Measurements from ENCODE around the gene RNH1. TPM values are rescaled to one million over a fixed set of nuclear protein-coding genes. Genes with fewer than 3 reads are reported as not detected.
"Not testable (repeated sequence)": the region's sequence is repeated elsewhere in the genome, so short reads cannot be mapped to it uniquely, and the experiment has no call there.

The RNH1 gene
- total RNA-seq, 1 donor from 2014 or later, result 210 TPM

DNA sequence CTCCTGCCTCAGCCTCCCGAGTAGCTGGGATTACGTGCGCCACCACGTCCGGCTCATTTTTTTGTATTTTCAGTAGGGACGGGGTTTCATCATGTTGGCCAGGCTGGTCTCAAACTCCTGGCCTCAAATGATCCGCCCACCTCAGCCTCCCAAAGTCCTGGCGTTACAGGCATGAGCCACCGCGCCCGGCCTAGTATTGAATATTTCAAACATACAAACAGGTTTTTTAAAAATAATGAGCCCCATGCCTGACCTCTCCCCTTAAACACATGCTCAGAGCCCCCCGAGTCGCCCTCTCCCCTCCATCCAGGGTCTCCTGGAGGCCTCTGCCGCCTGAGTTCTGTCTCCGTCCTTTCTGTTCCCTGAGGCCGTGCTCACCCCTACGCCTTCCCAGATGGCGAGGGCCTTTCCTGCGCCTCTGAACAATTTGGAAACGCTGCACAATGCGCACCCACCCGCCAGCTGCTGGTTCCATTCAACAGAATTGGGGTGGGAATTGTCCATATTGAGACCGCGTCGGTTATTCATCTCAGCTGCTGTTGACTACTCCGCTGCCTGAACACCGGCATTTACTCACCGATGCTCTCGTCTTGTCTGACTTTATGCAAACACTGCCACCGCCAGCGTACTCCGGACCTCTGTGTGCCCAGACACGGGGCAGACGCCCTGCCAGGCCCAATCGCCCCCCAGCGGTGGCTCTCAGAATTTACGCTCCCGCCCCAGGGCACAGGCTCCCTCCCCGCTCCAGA, 13.6 kb upstream of the RNH1 start:
- DNase-seq (ENCODE audit: low read depth in 2 of 2), result no peak

DNA sequence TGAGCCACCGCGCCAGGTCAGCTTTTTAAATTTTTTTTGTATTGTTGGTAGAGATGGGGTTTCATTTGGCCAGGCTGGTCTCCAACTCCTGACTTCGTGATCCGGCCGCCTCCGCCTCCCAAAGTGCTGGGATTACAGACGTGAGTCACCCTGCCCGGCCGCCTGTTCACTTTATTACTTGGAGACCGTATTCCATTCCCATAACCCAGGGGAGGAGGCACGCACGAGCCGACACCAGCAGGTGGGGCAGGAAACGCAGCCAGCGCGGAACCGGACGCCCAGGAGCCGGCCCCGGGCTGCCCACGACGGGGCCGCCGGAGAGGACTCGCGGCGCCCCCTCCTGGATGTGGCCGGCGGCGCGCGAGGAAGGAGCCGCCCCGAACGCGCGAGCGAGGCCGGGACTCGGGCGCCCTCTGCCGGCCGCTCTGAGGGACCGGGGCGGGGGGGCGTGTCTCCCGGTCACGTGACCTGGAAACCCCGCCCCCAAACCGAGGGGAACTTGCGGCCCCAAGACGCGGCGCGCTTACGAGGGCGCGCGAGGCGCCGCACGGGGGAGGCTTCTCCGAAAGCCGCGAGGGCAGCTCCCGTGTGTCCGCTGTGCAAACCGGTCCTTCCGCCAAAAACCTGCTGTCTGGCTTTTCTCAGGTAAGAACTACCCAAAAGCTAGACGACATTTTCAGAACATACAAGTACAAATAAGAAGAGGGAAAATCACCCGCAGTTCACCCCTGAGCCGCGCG, 11.6 kb upstream of the RNH1 start:
- peak; percentile 90 to 97 for DNase-seq (ENCODE audit: low read depth in 2 of 2)

DNA sequence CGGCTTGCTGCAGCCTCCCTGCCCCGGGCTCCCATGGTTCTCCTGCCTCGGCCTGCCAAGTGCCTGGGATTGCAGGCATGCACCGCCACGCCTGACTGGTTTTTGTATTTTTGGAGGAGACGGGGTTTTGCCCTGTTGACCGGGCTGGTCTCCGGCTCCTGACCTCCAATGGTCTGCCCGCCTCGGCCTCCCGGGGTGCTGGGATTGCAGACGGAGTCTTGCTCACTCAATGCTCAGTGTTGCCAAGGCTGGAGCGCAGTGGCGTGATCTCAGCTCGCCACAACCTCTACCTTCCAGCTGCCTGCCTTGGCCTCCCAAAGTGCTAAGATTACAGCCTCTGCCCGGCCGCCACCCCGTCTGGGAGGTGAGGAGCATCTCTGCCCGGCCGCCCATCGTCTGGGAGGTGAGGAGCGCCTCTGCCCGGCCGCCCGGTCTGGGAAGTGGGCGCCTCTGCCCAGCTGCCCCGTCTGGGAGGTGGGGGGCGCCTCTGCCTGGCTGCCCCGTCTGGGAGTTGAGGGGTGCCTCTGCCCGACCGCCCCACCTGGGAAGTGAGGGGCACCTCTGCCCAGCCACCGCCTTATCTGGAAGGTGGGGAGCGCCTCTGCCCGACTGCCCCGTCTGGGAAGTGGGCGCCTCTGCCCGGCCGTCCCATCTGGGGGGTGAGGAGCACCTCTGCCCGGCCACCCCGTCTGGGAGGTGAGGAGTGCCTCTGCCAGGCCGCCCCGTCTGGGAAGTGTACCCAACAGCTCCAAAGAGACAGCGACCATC, 10.1 kb upstream of the RNH1 start:
- not testable (repeated sequence) for DNase-seq (ENCODE audit: low read depth in 2 of 2)

DNA sequence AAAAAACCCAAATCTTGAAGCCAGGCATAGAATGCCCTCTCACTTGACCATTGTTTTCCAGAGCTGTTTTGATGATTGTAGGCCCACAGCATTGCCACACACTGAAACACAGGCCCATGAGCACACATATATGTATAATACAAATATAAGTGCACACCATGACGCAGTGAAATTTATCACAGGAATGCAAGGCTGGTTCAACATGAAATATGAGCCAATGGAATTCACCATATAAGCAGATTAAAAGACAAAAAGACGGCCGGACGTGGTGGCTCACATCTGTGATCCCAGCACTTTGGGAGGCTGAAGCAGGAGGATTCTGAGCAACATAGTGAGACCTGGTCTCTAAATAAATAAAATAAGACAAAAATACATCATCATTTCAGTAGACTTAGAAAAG, 9.4 kb upstream of the RNH1 start:
- DNase-seq (ENCODE audit: low read depth in 2 of 2), result no peak

DNA sequence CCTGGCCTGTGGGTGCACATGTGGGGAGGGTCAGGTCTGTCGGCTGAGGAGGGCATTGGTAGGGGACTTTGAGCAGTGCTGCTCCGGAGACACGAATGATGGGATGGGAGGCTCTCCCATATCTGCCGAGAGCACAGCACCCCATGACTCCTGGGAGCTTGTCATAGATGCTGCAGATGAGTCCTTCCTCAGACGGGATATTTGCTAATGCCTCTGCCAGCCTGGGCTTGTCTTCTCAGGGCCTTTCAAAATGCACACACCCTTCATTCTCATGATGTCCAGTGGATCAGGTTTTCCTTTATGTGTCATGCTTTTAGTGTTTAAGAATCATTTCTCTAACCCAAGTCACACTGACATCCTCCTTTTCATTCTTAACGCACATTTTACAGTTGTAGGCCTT, 8.1 kb upstream of the RNH1 start:
- no peak for DNase-seq (ENCODE audit: low read depth in 2 of 2)

DNA sequence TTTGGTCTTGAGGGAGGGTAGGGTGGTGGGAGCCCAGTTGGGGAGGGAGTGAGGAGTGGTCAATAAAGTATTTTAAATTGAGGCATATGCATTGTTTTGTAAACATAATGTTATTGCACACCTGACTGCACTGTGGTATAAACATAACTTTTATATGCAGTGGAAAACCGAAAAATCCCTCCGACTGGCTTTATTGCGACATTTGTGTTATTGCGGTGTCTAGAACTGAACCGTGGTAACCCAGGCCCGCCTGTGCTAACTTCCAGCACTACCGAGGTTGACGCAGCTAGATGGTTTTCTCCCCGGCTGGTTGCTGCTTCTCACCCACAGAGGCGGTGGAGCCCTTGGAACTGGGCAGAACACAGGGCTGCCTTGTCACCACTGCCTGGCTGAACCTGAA, 7.6 kb upstream of the RNH1 start:
- DNase-seq (ENCODE audit: low read depth in 2 of 2), result no peak

DNA sequence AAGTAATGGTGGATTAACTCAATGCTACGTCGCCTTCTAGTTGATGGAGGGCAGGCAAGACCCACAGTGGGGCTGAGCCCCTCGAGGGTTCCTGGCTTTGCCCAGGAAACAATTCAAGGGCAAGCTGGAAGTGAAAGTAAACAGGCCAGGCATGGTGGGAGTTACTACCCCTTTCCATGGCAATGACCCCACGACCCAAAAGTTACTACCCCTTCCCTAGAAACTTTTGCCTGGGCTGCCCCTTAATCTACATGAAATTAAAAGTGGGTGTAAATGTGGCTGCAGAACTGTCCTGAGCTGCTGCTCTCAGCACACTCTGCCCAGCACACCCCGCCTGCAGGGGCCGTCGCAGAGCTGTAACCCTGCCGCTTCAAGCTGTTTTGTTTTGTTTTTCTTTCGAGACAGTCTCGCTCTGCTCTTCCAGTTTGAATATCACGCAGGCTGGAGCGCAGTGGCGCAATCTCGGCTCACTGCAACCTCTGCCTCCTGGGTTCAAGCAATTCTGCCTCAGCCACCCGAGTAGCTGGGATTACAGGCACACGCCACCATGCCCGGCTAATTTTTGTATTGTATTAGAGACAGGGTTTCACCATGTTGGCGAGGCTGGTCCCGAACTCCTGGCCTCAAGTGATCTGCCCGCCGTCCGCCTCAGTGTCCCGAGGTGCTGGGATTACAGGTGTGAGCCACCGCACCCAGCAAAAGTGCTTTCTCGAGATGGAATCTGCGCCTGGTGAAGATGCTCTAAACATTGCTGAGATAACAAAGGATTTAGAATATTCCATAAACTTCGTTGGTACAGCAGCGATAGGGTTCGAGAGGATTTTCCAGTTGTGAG, 5.9 kb upstream of the RNH1 start:
- DNase-seq (ENCODE audit: low read depth in 2 of 2), result no peak

DNA sequence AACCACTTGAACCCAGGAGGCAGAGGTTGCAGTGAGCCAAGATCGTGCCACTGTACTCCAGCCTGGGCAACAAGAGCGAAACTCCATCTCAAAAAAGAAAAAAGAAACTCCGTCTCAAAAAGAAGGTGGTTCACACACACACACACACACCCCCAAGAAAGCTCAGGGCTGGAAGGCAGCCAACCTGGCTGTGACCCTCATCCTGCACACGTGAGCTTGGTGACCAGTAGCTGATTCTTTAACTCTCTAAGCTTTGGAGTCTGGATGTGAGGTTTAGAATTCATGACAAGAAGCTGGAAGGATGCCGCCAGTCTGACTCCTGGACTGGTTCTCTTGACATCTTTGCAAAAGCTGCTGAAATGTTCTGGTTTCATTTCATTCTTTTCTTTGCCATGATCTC, 1.9 kb upstream of the RNH1 start:
- DNase-seq (ENCODE audit: low read depth in 2 of 2), result no peak

DNA sequence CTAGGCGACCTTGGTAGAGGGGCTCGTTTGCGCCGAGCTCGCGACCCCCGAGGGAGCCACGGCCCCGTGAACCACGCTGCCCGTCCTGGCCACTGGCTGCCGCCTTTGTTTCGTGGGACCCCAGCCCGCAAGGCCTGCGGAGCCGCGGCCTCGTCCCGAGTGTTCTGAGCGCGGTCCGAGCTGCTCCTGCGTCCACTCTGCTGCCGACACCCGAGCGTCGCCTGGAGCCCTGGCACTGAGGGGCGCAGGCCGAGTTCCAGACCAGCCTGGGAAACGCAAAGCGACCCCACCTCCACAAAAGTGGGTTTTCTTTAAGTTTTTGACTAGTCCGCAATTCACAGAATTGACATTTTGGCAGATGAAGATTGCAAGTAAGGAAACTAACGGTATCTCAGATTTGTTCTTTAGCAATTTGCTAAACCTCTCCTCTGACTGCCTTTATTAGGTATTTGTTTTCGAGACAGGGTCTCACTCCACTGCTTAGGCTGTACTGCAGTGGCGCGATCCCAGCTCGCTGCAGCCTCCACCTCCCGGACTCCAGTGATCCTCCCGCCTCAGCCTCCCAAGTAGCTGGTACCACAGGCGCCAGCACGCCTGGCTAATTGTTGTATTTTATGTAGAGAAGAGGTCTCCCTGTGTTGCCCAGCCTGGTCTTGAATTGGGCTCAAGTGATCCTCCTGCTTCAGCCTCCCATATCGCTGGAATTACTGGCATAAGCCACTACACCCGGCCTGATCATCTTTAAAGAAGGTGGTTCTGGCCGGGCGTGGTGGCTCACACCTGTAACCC, 879 bp upstream of the RNH1 start:
- DNase-seq (ENCODE audit: low read depth in 2 of 2), result no peak

DNA sequence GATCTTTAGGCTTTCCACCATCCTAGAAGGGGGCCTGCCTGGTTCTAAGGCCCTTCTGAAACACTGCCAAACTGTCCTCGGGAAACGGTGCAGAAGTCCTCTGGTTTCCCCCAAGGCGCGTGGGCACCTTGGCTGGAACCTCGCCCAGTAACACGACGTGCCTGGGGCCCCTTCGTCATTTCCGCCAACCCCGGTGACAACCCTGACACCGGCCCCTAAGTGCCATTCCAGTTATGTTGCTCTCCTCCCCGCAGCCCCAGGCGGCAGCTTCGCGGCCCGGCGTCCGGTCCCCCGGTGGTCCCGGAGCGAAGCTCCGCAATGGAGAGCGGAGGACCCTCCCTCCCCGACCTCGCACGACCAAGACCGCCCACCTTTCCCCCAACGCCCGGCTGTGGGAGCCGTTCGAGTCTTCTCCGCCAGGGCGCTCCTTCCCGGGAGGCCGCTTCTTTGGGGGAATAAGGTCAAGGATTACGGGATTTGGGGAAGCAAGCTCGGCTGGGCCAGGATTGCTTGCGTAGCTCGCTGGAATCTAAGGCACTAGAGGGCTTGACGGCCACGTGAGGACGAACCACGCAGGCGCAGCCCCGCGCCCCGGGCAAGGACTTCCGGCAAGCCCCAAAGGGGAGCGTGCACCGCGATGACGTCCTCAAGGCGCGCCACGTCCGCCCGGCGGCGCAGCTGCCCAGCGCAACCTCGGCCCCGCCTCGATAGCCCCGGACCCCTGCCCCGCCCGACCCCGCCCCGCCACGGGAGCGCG, 626 bp downstream of the RNH1 start:
- peak; percentile 95 to 98 for DNase-seq (ENCODE audit: low read depth in 2 of 2)

DNA sequence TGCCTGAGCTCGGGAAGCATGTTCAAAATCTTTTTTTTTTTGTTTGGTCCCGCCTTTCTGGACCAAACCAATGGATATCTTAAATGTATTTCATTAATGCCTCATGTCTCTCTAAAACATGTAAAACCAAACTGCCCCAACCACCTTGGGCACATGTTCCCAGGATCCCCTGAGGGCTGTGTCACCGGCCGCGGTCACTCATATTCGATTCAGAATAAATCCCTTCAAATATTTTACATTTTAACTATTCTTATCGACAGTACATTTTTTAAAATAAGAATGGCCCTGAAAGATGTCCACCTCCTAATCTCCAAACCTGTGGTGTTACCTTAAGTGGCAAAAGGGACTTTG, 2.1 kb downstream of the RNH1 start:
- DNase-seq (ENCODE audit: low read depth in 2 of 2), result no peak

DNA sequence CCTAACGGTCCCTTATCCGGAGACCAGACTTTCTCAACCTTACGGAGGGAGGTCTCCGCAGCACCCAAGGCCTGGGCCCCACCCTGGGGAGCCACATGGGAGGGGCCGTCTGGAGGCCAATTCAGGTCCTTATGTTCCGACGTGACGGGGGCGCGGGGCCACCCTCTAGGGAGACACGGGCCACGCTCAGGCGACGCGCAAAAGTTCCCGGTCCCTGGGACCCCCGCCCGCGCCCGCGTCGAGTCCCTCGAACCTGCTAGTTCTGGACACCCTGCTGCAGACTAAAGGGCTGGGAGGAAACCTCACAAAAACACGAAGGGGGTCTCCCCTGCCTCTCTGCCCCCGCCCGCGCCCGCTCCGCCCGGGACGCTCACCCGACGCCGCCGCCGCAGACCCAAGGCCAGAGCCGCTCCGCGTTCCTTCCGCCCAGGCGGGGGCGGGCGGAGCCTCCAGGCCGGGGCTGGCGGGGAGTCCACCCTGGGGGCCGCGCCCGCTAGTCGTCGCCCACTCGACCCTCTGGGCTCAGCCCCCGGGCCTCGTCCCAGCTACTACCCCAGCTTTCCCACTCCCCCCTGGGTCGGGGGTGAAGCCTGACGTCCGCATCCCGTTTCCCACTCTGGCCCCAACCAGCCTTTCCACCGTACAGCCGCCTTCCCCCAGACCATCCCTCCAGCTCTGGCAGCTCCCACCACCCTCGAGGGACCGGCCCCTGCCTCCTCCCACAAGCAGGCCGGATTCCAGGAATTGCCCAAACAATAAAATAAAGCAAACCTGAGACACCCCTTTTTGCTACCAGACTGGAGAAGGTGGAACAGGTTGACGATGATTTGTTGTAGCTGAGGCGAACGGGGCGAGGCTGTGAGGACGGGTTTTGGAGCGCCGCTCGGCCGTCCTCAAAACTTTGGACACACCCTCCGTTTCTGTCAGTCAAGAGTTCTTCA, 2.7 kb downstream of the RNH1 start:
- DNase-seq (ENCODE audit: low read depth in 2 of 2), result peak in 1 of 2 donors; percentile 47

DNA sequence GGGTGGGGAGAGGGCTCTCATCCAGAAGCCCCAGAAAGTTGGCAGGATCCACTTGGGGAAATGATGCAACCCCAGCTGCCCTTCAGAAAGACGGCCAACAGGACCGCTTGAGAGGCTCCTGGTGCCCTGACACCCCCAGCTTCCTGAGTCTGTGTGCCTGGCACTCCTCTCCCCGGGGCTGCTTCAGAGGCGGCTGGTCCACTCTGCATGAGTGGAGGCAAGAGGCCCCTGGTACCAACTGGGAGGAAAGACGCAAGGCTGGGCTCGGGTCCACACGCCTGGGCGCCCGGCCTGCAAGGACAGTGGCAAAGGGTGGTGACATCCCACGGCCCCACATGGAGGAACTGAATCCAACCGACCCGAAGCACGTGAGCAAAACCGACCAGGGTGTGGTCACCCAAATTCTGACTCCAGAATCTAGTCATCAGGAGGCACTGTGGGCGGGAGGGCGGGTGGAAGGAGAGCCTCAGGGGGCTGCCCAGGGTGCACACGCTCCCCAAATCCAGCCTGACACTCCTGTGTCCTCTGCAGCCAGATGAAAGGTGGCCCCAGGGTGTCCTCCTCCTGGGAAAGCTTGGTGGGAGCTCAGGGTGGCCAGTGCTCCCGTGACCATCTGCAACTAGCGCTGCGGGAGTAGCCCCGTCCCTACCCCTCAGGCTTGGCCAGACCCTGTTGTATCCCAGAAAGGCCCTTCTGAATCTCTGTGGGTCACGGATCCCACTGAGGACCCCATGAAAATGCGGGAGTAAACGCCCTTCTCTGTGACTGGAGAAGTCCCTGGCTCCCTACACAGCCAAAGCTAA, 3.7 kb downstream of the RNH1 start:
- DNase-seq (ENCODE audit: low read depth in 2 of 2), result peak in 1 of 2 donors; percentile 39

DNA sequence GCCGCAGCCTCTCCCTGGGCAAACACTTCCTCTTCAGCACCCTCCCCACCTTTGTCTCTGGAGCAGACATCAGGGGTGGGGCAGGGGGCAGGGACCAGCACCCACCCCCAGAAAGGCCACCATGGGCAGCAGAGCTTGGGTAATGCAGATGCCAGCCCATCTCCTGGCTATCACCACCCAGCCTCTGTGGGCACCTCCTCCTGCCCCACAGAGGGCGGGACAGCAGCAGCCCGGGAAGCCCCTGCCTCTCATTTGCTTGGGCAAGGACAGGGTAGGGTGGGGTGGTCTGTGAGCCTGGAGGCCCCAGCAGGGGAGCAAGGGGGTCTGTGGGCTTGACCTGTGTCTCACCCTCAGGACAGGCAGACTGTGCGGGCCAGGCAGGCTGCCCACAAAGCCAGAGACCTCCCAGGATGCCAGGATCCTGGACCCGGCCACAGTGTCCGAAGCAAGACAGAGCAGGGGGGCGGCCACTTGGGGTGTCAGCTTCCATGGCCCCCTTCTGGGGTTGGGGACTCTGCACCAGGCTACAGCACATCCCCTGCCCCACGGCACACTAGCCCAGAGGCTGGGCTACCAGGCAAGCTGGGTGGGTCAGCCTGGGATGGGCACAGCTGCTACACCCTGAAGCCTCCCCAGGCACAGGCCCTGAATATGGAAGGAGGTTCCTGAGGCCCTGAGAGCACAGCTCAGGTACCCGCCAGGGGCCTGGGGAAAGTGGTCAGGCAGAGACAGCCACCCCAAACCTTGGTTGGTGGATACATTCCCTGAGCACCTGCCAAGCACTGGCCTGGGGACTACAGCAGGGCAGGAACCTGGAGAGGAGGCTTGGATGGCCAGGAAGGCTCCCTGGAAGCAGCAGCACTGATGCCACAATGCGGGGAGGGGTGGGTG, 4.5 kb downstream of the RNH1 start:
- DNase-seq (ENCODE audit: low read depth in 2 of 2), result no peak

DNA sequence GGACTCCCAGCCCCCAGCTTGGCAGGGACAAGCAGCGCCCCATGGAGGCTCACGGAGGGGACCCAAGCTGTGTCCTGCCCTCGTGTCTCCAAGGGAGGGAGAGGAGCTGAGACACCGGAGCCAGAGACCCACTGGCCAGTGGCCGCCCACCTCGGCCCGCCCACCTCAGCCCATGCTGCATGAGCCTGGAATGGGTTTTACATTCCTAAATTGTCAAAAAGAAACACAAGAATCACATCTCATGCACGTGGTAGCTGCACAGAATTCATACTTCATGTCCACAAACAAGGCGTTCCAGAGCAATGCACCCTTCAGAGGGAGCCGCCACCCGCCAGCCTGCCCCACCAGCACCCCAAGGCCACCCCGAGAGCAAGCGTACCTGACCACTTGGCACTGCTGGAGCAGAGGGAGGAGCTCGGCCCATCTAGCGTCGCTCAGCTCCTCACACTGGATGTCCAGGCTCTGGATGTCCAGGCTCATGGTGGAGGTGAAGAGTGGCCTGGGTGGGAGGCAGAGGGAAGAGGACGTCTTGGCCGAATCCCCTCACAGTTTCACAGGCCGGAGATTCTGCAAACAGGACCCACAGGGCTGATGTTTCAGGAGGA, 5.3 kb downstream of the RNH1 start:
- DNase-seq (ENCODE audit: low read depth in 2 of 2), result no peak

DNA sequence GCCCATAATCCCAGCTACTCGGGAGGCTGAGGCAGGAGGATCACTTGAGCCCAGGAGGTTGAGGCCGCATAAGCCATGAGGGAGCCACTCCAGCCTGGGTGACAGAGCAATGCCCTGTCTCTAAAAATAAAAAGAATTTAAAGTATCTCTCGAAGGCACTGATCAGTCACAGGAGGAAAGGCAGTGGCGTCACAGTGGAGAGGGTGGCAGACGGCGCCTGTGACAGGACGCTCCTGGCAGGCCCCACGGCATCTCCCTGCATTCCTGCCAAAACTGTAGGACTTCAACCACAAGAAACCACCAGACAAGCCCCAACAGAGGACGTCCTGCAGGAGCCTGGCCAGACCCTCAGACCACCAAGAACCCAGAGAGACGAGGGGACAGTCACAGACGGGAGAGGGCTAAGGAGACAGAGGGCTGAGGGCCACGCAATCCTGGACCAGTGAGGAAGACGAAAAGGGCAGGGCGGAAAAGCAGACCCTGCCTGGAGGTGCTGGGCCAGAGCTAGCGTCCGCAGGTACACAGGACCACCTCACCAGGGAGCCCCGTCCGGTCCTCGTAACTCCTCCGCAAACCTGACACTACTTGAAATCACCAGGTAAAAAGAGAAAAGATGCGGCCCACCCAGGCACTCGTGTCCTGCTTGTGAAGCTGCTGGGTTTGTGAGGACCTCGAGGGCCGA, 5.9 kb downstream of the RNH1 start:
- no peak for DNase-seq (ENCODE audit: low read depth in 2 of 2)
